Skin of body (tissue), 2 donors: Measurements from ENCODE around the gene RNPS1. TPM values are rescaled to one million over a fixed set of nuclear protein-coding genes. Genes with fewer than 3 reads are reported as not detected.

Experiments used
- small RNA-seq: library from RNA; depleted of rRNA; stranded (forward); fragments of <200 nt; gene quantifications from one replicate; pipeline ENCODE3, GENCODE V24; 2014; ENCODE audit warnings: low replicate concordance
- total RNA-seq: library from RNA; depleted of rRNA; stranded (reverse); fragments of >200 nt; gene quantifications from one replicate; pipeline ENCODE4 v1.2.3, GENCODE V29; 2014

RNPS1 gene
- total RNA-seq, 1 donor from 2014 or later: 57.3 TPM

Small RNA genes within 50 kb of the gene (small RNA-seq; reads per million reads assigned to genes)
- gene MIR3677: not detected
- not detected for gene MIR4717

Other genes with a start within 250 kb of the RNPS1 start
- gene NPW, start 248.3 kb downstream of the RNPS1 start, total RNA-seq: 2.2 TPM
- 20.1 TPM for gene NHERF2, start 241.2 kb downstream of the RNPS1 start, total RNA-seq
- gene NTHL1, start 220.3 kb downstream of the RNPS1 start, total RNA-seq: 14.8 TPM
- 58.9 TPM for gene TSC2, start 220.1 kb downstream of the RNPS1 start, total RNA-seq
- 76.2 TPM for gene PKD1, start 132.2 kb downstream of the RNPS1 start, total RNA-seq
- gene RAB26, start 119.5 kb downstream of the RNPS1 start, total RNA-seq: 1.6 TPM
- gene TRAF7, start 112.3 kb downstream of the RNPS1 start, total RNA-seq: 17.3 TPM
- 0.79 TPM for gene CASKIN1, start 71.5 kb downstream of the RNPS1 start, total RNA-seq
- gene MLST8, start 62.7 kb downstream of the RNPS1 start, total RNA-seq: 9.4 TPM
- gene BRICD5, start 57.3 kb downstream of the RNPS1 start, total RNA-seq: 2.7 TPM
- gene PGP, start 53.3 kb downstream of the RNPS1 start, total RNA-seq: 4.1 TPM
- gene E4F1, start 44.5 kb downstream of the RNPS1 start, total RNA-seq: 23.2 TPM
- gene DNASE1L2, start 31.7 kb downstream of the RNPS1 start, total RNA-seq: 17.3 TPM
- gene ECI1, start 16.5 kb downstream of the RNPS1 start, total RNA-seq: 24.3 TPM
- gene ABCA3, start 72.6 kb upstream of the RNPS1 start, total RNA-seq: 3.5 TPM
- 7.8 TPM for gene CCNF, start 161.3 kb upstream of the RNPS1 start, total RNA-seq
- gene TEDC2, start 192.0 kb upstream of the RNPS1 start, total RNA-seq: 3.4 TPM
- 3.4 TPM for gene NTN3, start 203.2 kb upstream of the RNPS1 start, total RNA-seq
- gene TBC1D24, start 207.0 kb upstream of the RNPS1 start, total RNA-seq: 8.8 TPM
- gene ATP6V0C, start 245.8 kb upstream of the RNPS1 start, total RNA-seq: 20.4 TPM